Loucy (cell line): ENCODE results near the gene BRD4.

Experiments
- H2AFZ ChIP-seq: fragments of 200-600 bp; sonication (generic); 2 replicates; pipeline ENCODE4 v1.6.0; 2016; ENCODE audit warnings: antibody characterized with exemption, mild to moderate bottlenecking, low read length, moderate library complexity
- H3F3A ChIP-seq: fragments of 200-600 bp; 2 replicates; pipeline ENCODE4 v1.6.0; 2016; ENCODE audit warnings: antibody characterized with exemption, low read depth, mild to moderate bottlenecking
- H3K27me3 ChIP-seq: fragments of 200-600 bp; sonication (generic); 2 replicates; pipeline ENCODE4 v1.6.1; 2014; ENCODE audit warnings: low read length, mild to moderate bottlenecking; ENCODE audit not compliant: insufficient read depth, poor library complexity, severe bottlenecking
- H3K36me3 ChIP-seq: fragments of 200-600 bp; sonication (generic); 2 replicates; pipeline ENCODE4 v1.6.1; 2016; ENCODE audit warnings: low read length; ENCODE audit not compliant: insufficient read depth
- H3K4me1 ChIP-seq: fragments of 200-600 bp; sonication (generic); 2 replicates; pipeline ENCODE4 v1.5.1; 2014; ENCODE audit warnings: low read length, mild to moderate bottlenecking; ENCODE audit not compliant: insufficient read depth, poor library complexity, severe bottlenecking
- H3K4me2 ChIP-seq: fragments of 200-600 bp; sonication (generic); 2 replicates; pipeline ENCODE4 v1.6.0; 2014; ENCODE audit warnings: antibody characterized with exemption, low read length, low read depth, mild to moderate bottlenecking; ENCODE audit not compliant: poor library complexity, severe bottlenecking
- H3K4me3 ChIP-seq: fragments of 200-600 bp; sonication (generic); 2 replicates; pipeline ENCODE4 v1.5.1; 2014; ENCODE audit warnings: low read length, mild to moderate bottlenecking, mixed read lengths; ENCODE audit not compliant: poor library complexity, severe bottlenecking
- H3K79me2 ChIP-seq: fragments of 200-600 bp; sonication (generic); 2 replicates; pipeline ENCODE4 v1.6.1; 2014; ENCODE audit warnings: low read length; ENCODE audit not compliant: insufficient read depth
- H3K9ac ChIP-seq: fragments of 200-600 bp; sonication (generic); 2 replicates; pipeline ENCODE4 v1.6.0; 2014; ENCODE audit warnings: mild to moderate bottlenecking, low read depth, low read length, moderate library complexity; ENCODE audit not compliant: poor library complexity, severe bottlenecking
- H3K9me2 ChIP-seq: fragments of 200-600 bp; sonication (generic); replicated peaks from 2 replicates; pipeline ENCODE4 v1.6.1; 2016; ENCODE audit warnings: low read depth, low read length, mixed read lengths
- H3K9me3 ChIP-seq: fragments of 200-600 bp; sonication (generic); 2 replicates; pipeline ENCODE4 v1.6.1; 2014; ENCODE audit warnings: mild to moderate bottlenecking, antibody characterized with exemption, low read length, low read depth; ENCODE audit not compliant: insufficient read depth
- H4K20me1 ChIP-seq: fragments of 200-600 bp; sonication (generic); 2 replicates; pipeline ENCODE4 v1.6.0; 2014; ENCODE audit warnings: antibody characterized with exemption, low read length, mild to moderate bottlenecking; ENCODE audit not compliant: insufficient read depth, poor library complexity, severe bottlenecking
- CTCF ChIP-seq: fragments of 200-600 bp; sonication (generic); conservative IDR thresholded peaks from 2 replicates; pipeline ENCODE4 v1.5.1; 2014; ENCODE audit warnings: mild to moderate bottlenecking, antibody characterized with exemption, low read length
- EZH2phosphoT487 ChIP-seq: fragments of 200-600 bp; IDR thresholded peaks from 2 replicates; pipeline ENCODE4 v1.6.1; 2018; ENCODE audit warnings: antibody characterized with exemption, mild to moderate bottlenecking, moderate library complexity, borderline replicate concordance

BRD4 gene

GRCh38 chr19:15234431-15235130 is 97.8 kb downstream of the BRD4 start:
- Histone ChIP-seq H3K4me1 (no peaks in the 10 kb centered on the region), H3K36me3 (peaks cover 38% of the 10 kb centered on the region; the same call in 1 of the 2 replicates), H4K20me1 (no peaks in the 10 kb centered on the region), H3K9ac (no peak overlapping the region), H3K9me2 (no peaks in the 10 kb centered on the region), H3K4me3 (no peak overlapping the region), H3K27me3 (no peaks in the 10 kb centered on the region), H2AFZ (no peak overlapping the region), H3K4me2 (no peak overlapping the region), H3K9me3 (no peaks in the 10 kb centered on the region), H3K79me2 (no peaks in the 10 kb centered on the region), H3F3A (no peaks in the 10 kb centered on the region)
- TF ChIP-seq EZH2phosphoT487: no peak
- no peak for TF ChIP-seq CTCF

- H3K79me2 ChIP-seq: no peaks in the 10 kb centered on the region
- H3K4me2 ChIP-seq: no peak overlapping the region
- H3K36me3 ChIP-seq: peaks cover 12% of the 10 kb centered on the region; the same call in 1 of the 2 replicates
- H3K4me3 ChIP-seq: no peak overlapping the region
- TF ChIP-seq EZH2phosphoT487: no peak
- TF ChIP-seq CTCF: no peak
- H2AFZ ChIP-seq: no peak overlapping the region
- no peak overlapping the region for H3K9ac ChIP-seq
- no peaks in the 10 kb centered on the region for H3K9me2 ChIP-seq
- no peaks in the 10 kb centered on the region for H3K4me1 ChIP-seq
- no peaks in the 10 kb centered on the region for H3F3A ChIP-seq
- H4K20me1 ChIP-seq: no peaks in the 10 kb centered on the region
- no peaks in the 10 kb centered on the region for H3K9me3 ChIP-seq
- no peaks in the 10 kb centered on the region for H3K27me3 ChIP-seq
These were observed 101.1 kb downstream of the BRD4 start for GRCh38 chr19:15231271-15231670.

GRCh38 chr19:15227261-15227660 is 105.1 kb downstream of the BRD4 start:
- no peaks in the 10 kb centered on the region for H4K20me1 ChIP-seq
- H3K4me1 ChIP-seq: peaks cover 10% of the 10 kb centered on the region
- H3F3A ChIP-seq: no peaks in the 10 kb centered on the region
- H3K79me2 ChIP-seq: no peaks in the 10 kb centered on the region
- TF ChIP-seq CTCF (no peak), EZH2phosphoT487 (no peak)
- H3K4me3 ChIP-seq: no peak overlapping the region
- no peaks in the 10 kb centered on the region for H3K9me3 ChIP-seq
- no peaks in the 10 kb centered on the region for H3K27me3 ChIP-seq
- no peak overlapping the region for H3K4me2 ChIP-seq
- H2AFZ ChIP-seq: no peak overlapping the region
- H3K36me3 ChIP-seq: no peaks in the 10 kb centered on the region
- H3K9me2 ChIP-seq: no peaks in the 10 kb centered on the region
- no peak overlapping the region for H3K9ac ChIP-seq
